Dendritic cell treated with granulocyte-macrophage colony-stimulating factor and Interleukin-4, amounts not matched to agents 40 ng/mL and 50 ng/mL, for 4 days (primary cell): ENCODE data around the gene APLP2.

Experiments used
- H3K27ac Mint-ChIP-seq: one replicate; pipeline ENCODE4 v1.8.0; 2022; ENCODE audit warnings: mild to moderate bottlenecking, mixed read lengths
- H3K27me3 Mint-ChIP-seq: one replicate; pipeline ENCODE4 v1.8.0; 2022; ENCODE audit warnings: mild to moderate bottlenecking, mixed read lengths
- H3K36me3 Mint-ChIP-seq: one replicate; pipeline ENCODE4 v1.8.0; 2022; ENCODE audit warnings: low read depth, mixed read lengths
- H3K4me1 Mint-ChIP-seq: one replicate; pipeline ENCODE4 v1.8.0; 2022; ENCODE audit warnings: low read depth, mixed read lengths
- H3K4me3 Mint-ChIP-seq: one replicate; pipeline ENCODE4 v1.8.0; 2022; ENCODE audit warnings: mild to moderate bottlenecking, moderate library complexity, mixed read lengths
- H3K9me3 Mint-ChIP-seq: one replicate; pipeline ENCODE4 v1.8.0; 2022; ENCODE audit warnings: mixed read lengths
- intact Hi-C: fragments of 100-400 bp; cut with micrococcal nuclease; formaldehyde crosslinking; loops from one replicate; pipeline ENCODE4 v1.15.0; 2022

APLP2 gene

DNA sequence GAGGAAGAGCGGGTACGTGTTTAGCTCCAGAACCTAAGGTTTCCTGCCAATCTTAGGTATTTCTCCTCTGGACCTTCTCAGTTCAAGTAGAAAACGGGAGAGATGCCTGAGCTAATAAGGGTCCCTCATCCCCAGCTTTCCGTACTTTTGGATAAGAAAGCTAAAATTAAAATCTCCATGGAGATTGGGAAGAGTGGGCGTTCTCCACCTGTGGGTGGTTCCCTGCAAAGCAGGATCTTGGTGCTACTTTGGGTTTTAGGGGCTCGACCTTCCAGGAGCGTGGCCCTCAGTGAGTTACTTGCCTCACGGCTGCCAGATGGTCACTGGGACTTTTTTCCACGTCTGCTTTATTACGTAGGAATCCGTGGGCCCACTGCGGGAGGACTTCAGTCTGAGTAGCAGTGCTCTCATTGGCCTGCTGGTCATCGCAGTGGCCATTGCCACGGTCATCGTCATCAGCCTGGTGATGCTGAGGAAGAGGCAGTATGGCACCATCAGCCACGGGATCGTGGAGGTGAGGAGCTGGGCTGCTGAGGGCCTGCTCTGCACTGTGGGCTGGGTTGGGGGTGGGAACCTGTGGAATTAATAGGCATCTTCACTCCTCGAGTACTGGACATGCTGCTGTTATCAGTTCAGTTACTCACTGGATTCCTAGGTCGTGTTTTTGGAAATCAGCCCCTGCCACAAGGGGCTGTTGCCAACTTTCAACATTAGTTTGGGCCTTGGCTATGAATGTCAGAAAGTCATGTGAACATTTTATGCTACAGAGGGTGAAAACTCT, 72.1 kb downstream of the APLP2 start:
- peaks cover 87% of the 10 kb centered on the region for H3K36me3 Mint-ChIP-seq
- no peak overlapping the region for H3K4me3 Mint-ChIP-seq
- H3K4me1 Mint-ChIP-seq: peaks cover 46% of the 10 kb centered on the region
- no peak overlapping the region for H3K27ac Mint-ChIP-seq
- no peaks in the 10 kb centered on the region for H3K27me3 Mint-ChIP-seq
- intact Hi-C loops: no loop called here
- no peaks in the 10 kb centered on the region for H3K9me3 Mint-ChIP-seq

DNA sequence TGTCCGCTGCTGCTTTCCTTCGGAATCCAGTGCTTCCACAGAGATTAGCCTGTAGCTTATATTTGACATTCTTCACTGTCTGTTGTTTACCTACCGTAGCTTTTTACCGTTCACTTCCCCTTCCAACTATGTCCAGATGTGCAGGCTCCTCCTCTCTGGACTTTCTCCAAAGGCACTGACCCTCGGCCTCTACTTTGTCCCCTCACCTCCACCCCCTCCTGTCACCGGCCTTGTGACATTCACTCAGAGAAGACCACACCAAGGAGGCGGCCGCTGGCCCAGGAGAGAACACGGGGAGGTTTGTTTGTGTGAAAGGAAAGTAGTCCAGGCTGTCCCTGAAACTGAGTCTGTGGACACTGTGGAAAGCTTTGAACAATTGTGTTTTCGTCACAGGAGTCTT, 74.4 kb downstream of the APLP2 start:
- Mint-ChIP-seq H3K4me3 (no peak overlapping the region), H3K9me3 (no peaks in the 10 kb centered on the region), H3K36me3 (peaks cover 77% of the 10 kb centered on the region), H3K4me1 (peaks cover 54% of the 10 kb centered on the region), H3K27ac (no peak overlapping the region), H3K27me3 (no peaks in the 10 kb centered on the region)
- intact Hi-C loops: no loop called here

DNA sequence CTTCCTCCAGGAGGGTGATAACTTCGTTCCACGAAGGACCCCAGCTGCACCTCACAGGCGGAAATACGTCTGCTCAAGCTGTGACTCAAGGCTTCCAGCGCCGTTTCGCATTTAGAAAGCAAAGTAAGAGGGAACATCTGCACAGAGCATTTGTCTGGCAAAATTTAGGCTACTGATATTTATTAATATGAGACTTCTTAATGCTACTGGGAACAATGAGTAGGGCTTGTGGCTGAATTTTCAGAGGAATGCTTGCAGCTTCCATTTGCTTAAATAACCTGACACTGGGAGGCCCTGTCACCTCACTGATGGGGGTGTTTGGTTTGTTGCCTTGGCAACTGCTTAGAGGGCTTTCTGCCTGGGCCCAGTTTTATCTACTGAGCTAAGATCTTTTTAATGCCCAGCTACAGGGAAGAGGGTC, 75.2 kb downstream of the APLP2 start:
- no peaks in the 10 kb centered on the region for H3K9me3 Mint-ChIP-seq
- no peaks in the 10 kb centered on the region for H3K27me3 Mint-ChIP-seq
- no peak overlapping the region for H3K4me3 Mint-ChIP-seq
- H3K27ac Mint-ChIP-seq: peak overlapping the region; percentile 71
- H3K4me1 Mint-ChIP-seq: peaks cover 54% of the 10 kb centered on the region
- intact Hi-C loops: loop anchor here (5.0 kb wide), 1 partner anchor 37 kb away; no protein-coding TSS in a partner anchor
- peaks cover 72% of the 10 kb centered on the region for H3K36me3 Mint-ChIP-seq

DNA sequence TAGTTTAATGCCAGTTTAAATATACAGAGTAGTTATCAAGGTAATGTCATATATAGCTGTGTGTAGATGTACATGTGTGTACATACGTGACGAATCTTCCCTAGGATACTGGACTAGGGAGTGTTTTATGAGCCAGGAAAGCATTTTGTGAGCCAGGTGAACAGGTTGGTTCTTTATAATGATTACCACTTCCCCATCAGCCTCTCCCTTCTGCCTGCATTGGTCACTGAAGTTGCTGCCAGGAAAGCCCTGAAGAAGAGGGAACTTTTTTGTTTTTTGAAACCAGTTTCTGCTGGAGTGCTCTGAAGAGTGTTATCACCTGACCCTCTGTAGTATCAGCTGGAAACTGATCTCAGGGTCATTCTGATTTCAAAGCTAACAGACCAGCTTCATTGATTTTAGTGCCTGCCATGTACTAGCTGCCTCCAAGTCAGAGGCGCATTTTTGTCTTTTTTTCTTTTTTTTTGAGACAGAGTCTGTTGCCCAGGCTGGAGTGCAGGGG, 75.7 kb downstream of the APLP2 start:
- no peaks in the 10 kb centered on the region for H3K9me3 Mint-ChIP-seq
- H3K4me1 Mint-ChIP-seq: peaks cover 56% of the 10 kb centered on the region
- peak overlapping the region; percentile 71 for H3K27ac Mint-ChIP-seq
- H3K27me3 Mint-ChIP-seq: no peaks in the 10 kb centered on the region
- H3K36me3 Mint-ChIP-seq: peaks cover 70% of the 10 kb centered on the region
- no peak overlapping the region for H3K4me3 Mint-ChIP-seq
- intact Hi-C loops: loop anchor here (5.0 kb wide), 1 partner anchor 37 kb away; no protein-coding TSS in a partner anchor

DNA sequence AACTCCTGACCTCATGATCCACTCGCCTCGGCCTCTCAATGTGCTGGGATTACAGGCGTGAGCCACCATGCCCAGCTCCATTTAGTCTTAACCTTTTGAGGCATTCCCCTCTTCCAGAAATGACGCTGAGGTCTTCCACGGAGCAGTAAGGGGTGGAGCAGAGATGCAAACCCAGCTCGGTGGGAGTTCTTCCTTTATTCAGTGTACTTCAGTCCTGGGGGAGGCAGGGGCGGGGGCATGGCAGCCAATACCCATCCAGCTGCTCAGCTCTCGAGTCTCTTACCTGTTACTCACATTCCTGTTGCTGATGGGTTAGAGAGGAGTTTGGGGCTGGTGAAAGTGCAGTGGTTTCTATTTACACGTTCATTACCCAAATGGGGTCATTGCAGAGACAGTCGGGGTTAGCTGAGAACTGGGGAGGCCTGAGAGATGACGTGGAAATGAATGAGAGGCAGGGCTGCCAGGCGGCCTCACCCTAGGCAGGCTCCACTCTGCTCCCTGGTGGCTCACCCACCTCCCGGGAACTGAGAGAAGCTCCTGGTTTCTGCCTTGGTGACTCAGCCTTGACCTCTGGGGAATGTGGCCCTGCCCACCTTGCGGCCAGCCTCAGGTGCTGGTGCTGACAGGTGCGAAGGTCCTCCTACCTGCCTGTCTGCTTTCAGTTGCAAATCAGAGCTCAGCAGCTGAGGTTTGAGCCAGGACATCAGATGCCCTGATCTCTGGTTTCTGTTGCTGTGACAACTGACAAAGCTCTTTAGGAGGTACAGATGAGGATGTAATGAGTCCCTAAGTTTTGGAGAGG, 76.5 kb downstream of the APLP2 start:
- Mint-ChIP-seq H3K4me3 (peak overlapping the region; percentile 4), H3K27me3 (no peaks in the 10 kb centered on the region), H3K36me3 (peaks cover 70% of the 10 kb centered on the region), H3K9me3 (no peaks in the 10 kb centered on the region), H3K4me1 (peaks cover 64% of the 10 kb centered on the region), H3K27ac (peak overlapping the region; percentile 71)
- intact Hi-C loops: loop anchor here (5.0 kb wide), 1 partner anchor 36 kb away; no protein-coding TSS in a partner anchor

DNA sequence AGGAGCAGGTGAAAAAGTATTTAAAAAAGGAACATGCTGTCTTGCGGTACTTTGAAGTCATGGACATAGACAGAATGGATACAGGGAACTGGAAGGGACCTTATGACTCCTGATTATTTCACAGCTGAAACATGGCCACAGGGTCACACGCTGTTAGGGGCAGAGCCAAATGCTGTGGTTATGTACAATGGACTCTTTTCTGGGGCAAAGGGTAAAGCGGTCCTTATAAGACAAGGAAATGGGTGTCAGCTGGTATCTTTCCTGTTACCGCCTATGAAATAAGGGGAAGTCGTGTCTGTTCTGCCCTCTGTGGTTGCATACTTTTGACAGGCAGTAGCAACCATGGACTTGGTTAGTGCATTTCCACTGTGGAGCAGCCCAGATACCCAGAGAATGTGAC, 77.1 kb downstream of the APLP2 start:
- intact Hi-C loops: loop anchor here (5.0 kb wide), 1 partner anchor 36 kb away; no protein-coding TSS in a partner anchor

DNA sequence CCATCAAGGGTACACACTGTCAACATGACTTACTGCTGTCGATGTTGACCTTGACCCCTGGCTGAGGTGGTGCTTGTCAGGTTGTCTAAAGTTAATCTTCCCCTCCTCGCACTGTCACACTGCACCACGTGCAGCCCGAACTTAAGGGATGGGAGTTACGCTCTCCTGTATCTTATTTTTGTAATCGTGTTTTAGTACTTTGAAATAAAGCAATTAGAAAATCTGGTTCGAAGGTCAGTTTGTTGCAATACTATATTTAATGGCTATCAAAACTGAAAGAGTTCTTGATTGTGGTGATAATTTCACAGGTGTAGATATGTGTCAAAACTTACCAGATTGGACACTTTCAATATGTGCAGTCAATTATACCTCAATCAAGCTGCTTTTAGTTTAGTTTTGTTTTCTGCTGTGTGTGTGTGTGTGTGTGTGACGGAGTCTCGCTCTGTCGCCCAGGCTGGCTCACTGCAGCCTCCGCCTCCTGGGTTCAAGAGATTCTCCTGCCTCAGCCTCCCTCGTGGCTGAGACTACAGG, 79.2 kb downstream of the APLP2 start:
- Mint-ChIP-seq H3K27me3 (no peaks in the 10 kb centered on the region), H3K9me3 (no peaks in the 10 kb centered on the region), H3K27ac (no peak overlapping the region), H3K36me3 (peaks cover 44% of the 10 kb centered on the region), H3K4me3 (no peak overlapping the region), H3K4me1 (peaks cover 48% of the 10 kb centered on the region)
- intact Hi-C loops: loop anchor here (5.0 kb wide), 1 partner anchor 33 kb away; no protein-coding TSS in a partner anchor

More for the DNA sequence above, 77.1 kb downstream of the APLP2 start:
- peak overlapping the region; percentile 71 for H3K27ac Mint-ChIP-seq
- no peaks in the 10 kb centered on the region for H3K9me3 Mint-ChIP-seq
- no peaks in the 10 kb centered on the region for H3K27me3 Mint-ChIP-seq
- H3K4me1 Mint-ChIP-seq: peaks cover 64% of the 10 kb centered on the region
- H3K4me3 Mint-ChIP-seq: peak overlapping the region; percentile 4
- H3K36me3 Mint-ChIP-seq: peaks cover 64% of the 10 kb centered on the region

DNA sequence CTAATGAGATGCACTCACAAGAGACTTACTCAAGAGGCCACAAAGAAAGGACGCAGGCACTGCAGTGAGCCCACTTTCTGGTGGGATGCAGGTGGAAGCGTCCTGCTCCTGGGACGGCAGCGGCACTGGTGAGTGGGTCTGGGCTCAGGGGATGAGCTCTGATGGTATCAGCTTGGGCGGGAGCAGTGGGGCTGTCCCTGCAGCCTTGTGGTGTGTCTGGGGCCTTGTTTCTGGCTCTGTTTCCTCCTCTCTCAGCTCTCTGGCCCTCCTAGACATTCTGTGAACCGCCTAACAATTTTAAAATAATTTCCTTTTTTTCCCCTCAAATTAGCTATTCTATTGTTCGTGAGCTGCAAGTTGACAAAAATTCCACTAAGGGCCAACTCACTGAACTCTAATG, 81.1 kb downstream of the APLP2 start:
- Mint-ChIP-seq H3K36me3 (peaks cover 25% of the 10 kb centered on the region), H3K27me3 (no peaks in the 10 kb centered on the region), H3K9me3 (no peaks in the 10 kb centered on the region), H3K4me1 (peaks cover 40% of the 10 kb centered on the region), H3K4me3 (no peak overlapping the region), H3K27ac (no peak overlapping the region)
- intact Hi-C loops: no loop called here

DNA sequence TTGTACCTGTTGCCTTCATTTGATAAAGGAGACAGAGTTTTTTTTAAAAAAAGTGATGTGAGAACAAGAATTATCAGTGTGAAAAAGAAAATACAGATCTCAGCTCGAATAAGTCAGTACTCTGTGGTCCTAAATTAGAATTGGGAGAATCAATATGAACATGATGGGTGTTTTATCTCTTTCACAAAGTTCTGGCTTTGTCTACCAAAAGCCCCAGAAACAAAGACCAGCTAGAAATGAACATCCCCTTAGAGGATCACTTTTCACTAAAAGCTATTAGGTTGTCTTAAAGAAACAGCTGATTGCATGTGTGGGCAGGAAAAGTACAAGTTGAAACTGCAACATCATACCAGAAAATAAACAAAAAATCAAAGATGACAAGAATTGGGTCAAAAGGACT, 81.5 kb downstream of the APLP2 start:
- peaks cover 25% of the 10 kb centered on the region for H3K36me3 Mint-ChIP-seq
- intact Hi-C loops: no loop called here
- H3K27ac Mint-ChIP-seq: no peak overlapping the region
- no peak overlapping the region for H3K4me3 Mint-ChIP-seq
- H3K4me1 Mint-ChIP-seq: peaks cover 41% of the 10 kb centered on the region
- no peaks in the 10 kb centered on the region for H3K9me3 Mint-ChIP-seq
- no peaks in the 10 kb centered on the region for H3K27me3 Mint-ChIP-seq

DNA sequence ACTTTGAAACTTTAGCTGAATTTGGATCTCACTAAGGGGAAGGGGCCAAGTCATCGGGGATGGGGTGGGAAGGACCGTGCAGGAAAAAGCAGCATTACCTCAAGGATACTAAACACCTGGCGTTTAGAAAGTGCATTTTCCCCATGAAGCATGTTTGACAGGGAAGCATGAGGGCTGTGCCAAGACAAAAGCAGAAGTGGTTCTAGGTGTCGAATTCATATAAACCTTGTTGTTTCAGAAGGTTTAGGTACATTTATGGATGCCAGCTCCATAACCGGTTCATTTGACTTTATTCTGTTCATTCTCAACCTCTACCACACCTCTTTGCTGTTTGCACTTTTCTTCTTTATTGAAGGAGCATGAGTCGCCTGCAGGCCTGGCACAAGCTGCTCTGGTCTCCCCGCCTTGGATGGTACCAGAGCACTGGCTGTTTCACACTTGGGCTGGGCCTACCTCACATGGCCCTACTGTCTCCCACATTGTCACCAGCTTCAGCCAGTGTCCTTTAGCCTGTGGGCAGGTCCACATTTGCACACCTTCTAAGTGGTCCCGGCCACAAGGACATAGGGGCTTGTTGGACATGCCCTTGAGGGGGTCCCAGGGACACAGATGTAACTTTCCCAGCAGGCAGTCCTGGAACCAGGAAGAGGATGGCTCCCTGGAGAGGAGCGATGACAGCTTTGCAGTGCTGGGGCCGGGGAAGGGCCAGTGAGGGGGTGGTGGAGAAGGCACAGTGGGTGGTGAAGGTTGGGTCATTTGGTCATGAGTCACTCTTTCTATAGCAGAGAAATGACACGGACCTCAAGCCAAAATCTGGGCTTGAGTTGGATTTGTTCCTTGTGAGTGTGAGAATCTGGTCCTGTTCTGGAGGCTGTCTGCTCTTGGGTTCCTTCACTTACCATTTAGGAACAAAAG, 86.7 kb downstream of the APLP2 start:
- Mint-ChIP-seq H3K36me3 (no peaks in the 10 kb centered on the region), H3K9me3 (no peaks in the 10 kb centered on the region), H3K27me3 (peaks cover 26% of the 10 kb centered on the region), H3K4me3 (no peak overlapping the region), H3K4me1 (peaks cover 61% of the 10 kb centered on the region), H3K27ac (peak overlapping the region; percentile 26)
- intact Hi-C loops: no loop called here

DNA sequence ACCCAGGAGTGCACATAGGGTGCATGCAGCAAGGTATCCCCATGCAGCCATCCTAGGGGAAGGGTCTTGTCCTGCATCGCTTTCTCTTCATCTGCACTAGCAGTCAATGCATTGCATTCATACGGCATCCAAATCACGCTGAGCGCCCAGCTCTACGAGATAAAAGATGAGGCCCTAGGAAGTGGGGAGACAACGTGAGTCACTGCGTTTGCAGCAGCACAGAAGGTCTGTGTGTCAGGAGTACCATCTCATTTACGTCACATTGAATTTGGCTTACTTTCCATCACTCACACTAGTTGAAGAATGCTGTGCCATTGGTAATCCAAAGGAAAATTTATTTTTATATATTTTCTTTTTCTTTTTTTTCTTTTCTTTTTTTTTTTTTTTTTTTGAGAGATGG, 87.4 kb downstream of the APLP2 start:
- no peak overlapping the region for H3K4me3 Mint-ChIP-seq
- peaks cover 66% of the 10 kb centered on the region for H3K4me1 Mint-ChIP-seq
- intact Hi-C loops: no loop called here
- no peak overlapping the region for H3K27ac Mint-ChIP-seq
- H3K27me3 Mint-ChIP-seq: peaks cover 33% of the 10 kb centered on the region
- no peaks in the 10 kb centered on the region for H3K9me3 Mint-ChIP-seq
- no peaks in the 10 kb centered on the region for H3K36me3 Mint-ChIP-seq

DNA sequence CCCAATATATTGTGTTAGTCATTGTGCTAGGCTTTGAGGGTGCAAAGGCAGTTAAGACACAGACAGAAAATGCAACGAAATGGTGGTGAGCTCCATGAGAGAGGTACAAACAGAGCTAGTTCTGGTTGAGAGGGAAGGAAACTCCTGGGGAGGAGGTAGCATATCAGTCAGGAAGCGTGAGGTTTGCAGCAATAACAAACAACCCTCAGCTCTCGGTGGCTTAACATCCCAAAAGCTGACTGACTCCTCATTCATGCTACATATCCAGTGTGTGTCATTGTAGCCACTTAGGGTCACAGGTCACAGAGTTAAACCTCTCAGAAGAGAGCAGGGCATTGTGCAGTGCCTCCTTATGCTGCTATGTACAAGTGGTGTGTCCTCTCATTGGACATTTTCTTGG, 88.1 kb downstream of the APLP2 start:
- H3K27ac Mint-ChIP-seq: no peak overlapping the region
- intact Hi-C loops: no loop called here
- no peaks in the 10 kb centered on the region for H3K36me3 Mint-ChIP-seq
- peaks cover 35% of the 10 kb centered on the region for H3K27me3 Mint-ChIP-seq
- no peak overlapping the region for H3K4me3 Mint-ChIP-seq
- no peaks in the 10 kb centered on the region for H3K9me3 Mint-ChIP-seq
- H3K4me1 Mint-ChIP-seq: peaks cover 74% of the 10 kb centered on the region

DNA sequence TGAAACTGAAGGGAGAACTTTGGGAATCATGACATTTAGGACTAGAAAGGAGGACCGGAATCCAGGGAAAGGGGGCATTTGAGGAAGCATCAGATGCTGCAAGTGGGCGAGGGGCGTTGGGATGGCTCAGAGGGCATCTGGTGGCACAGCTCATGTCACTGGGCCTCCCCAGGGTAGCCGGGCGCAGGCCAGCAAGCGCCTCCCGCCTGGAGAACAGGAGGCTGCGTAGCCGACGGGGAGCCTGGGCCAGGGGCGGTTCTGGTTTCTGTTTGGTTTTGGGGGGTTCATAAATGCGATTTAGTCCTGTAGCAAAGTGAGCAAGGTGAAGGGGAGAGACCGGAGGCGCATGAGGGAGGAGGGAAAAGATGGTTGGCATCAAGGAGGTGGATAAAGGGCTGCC, 89.4 kb downstream of the APLP2 start:
- Mint-ChIP-seq H3K9me3 (no peaks in the 10 kb centered on the region), H3K36me3 (no peaks in the 10 kb centered on the region), H3K27me3 (peaks cover 35% of the 10 kb centered on the region), H3K4me3 (peak overlapping the region; percentile 45), H3K27ac (peak overlapping the region; percentile 3), H3K4me1 (peaks cover 87% of the 10 kb centered on the region)
- intact Hi-C loops: no loop called here
